ENCODE measurements around the gene ABCG8.
A peak's percentile ranks its signal among the peaks of the same experiment; 100 is the strongest.

ABCG8 gene

DNA sequence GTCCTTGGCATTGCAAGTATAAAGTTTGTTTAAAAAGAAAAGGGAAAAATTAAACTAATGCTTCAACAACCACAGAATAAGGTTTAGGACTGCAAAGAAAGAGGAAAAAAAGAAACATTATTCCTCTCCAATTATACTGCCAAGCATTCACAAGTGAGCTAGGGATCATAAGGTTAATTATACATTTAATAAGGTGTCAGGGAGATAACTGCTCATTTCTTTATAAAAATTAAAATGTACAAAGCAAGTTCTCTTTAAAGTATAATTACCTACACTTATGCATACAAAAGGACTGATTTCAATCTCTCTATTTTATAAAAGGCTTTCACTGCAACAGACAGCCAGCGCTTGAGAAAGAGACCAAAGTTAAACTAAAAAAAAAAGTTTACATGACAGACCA is 58.1 kb downstream of the ABCG8 start:
- H2AFZ ChIP-seq (ENCODE audit: low read length), result no peak overlapping the region
- H3K9me2 ChIP-seq (replicated peaks; ENCODE audit: low read depth, low read length), result no peaks in the 10 kb centered on the region
- H3K9me3 ChIP-seq (ENCODE audit: insufficient read depth, low read depth, low read length), result no peaks in the 10 kb centered on the region
- no peaks in the 10 kb centered on the region for H3K79me2 ChIP-seq (ENCODE audit: insufficient read depth, low read length)
- no peaks in the 10 kb centered on the region for H3K4me1 ChIP-seq (ENCODE audit: insufficient read depth, low read length, poor library complexity, severe bottlenecking)
- no peak for TF ChIP-seq EZH2phosphoT487 (IDR thresholded peaks at IDR 0.05; ENCODE audit: borderline replicate concordance)
- TF ChIP-seq, protein P1, sequence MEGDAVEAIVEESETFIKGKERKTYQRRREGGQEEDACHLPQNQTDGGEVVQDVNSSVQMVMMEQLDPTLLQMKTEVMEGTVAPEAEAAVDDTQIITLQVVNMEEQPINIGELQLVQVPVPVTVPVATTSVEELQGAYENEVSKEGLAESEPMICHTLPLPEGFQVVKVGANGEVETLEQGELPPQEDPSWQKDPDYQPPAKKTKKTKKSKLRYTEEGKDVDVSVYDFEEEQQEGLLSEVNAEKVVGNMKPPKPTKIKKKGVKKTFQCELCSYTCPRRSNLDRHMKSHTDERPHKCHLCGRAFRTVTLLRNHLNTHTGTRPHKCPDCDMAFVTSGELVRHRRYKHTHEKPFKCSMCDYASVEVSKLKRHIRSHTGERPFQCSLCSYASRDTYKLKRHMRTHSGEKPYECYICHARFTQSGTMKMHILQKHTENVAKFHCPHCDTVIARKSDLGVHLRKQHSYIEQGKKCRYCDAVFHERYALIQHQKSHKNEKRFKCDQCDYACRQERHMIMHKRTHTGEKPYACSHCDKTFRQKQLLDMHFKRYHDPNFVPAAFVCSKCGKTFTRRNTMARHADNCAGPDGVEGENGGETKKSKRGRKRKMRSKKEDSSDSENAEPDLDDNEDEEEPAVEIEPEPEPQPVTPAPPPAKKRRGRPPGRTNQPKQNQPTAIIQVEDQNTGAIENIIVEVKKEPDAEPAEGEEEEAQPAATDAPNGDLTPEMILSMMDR (conservative IDR thresholded peaks at IDR 0.05; ENCODE audit: low read length), result no peak
- H3K4me2 ChIP-seq (ENCODE audit: low read depth, low read length, poor library complexity, severe bottlenecking), result no peak overlapping the region
- no peaks in the 10 kb centered on the region for H3F3A ChIP-seq (ENCODE audit: low read depth)
- peaks cover 93% of the 10 kb centered on the region for H3K36me3 ChIP-seq (ENCODE audit: insufficient read depth, low read length)
- no peaks in the 10 kb centered on the region for H3K27me3 ChIP-seq (ENCODE audit: insufficient read depth, low read length, poor library complexity, severe bottlenecking)
- no peak overlapping the region for H3K4me3 ChIP-seq (ENCODE audit: low read length, poor library complexity, severe bottlenecking)
- H3K9ac ChIP-seq (ENCODE audit: low read depth, low read length, poor library complexity, severe bottlenecking), result no peak overlapping the region
- H4K20me1 ChIP-seq (ENCODE audit: insufficient read depth, low read length, poor library complexity, severe bottlenecking), result no peaks in the 10 kb centered on the region

DNA sequence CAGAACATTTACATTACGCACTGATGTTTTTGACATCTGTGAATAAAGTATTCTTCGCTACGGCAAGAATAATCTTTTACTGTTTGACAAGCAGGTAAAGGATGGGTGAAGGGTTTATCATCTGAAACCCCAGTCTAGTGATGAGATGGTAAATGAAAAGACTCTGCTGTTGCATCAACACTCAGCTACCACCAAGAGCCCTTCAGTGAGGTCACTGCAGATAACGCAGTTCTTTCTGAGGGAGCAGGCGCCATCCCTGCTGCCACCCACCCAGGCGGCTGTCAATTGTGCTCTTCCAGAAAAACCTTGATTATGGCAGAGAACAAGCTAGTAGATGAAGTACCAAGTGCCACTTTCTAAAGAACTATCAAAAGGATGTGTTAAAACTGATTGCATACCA is 58.7 kb downstream of the ABCG8 start:
- Histone ChIP-seq H3K9me2 (replicated peaks; ENCODE audit: low read depth, low read length) (no peaks in the 10 kb centered on the region), H4K20me1 (ENCODE audit: insufficient read depth, low read length, poor library complexity, severe bottlenecking) (no peaks in the 10 kb centered on the region), H3K79me2 (ENCODE audit: insufficient read depth, low read length) (no peaks in the 10 kb centered on the region), H3F3A (ENCODE audit: low read depth) (no peaks in the 10 kb centered on the region), H3K27me3 (ENCODE audit: insufficient read depth, low read length, poor library complexity, severe bottlenecking) (no peaks in the 10 kb centered on the region), H3K9me3 (ENCODE audit: insufficient read depth, low read depth, low read length) (no peaks in the 10 kb centered on the region), H3K36me3 (ENCODE audit: insufficient read depth, low read length) (peaks cover 87% of the 10 kb centered on the region), H3K9ac (ENCODE audit: low read depth, low read length, poor library complexity, severe bottlenecking) (no peak overlapping the region), H2AFZ (ENCODE audit: low read length) (no peak overlapping the region), H3K4me3 (ENCODE audit: low read length, poor library complexity, severe bottlenecking) (no peak overlapping the region), H3K4me2 (ENCODE audit: low read depth, low read length, poor library complexity, severe bottlenecking) (no peak overlapping the region), H3K4me1 (ENCODE audit: insufficient read depth, low read length, poor library complexity, severe bottlenecking) (no peaks in the 10 kb centered on the region)
- TF ChIP-seq, protein P1 (conservative IDR thresholded peaks at IDR 0.05; ENCODE audit: low read length), result no peak
- TF ChIP-seq EZH2phosphoT487 (IDR thresholded peaks at IDR 0.05; ENCODE audit: borderline replicate concordance), result no peak

DNA sequence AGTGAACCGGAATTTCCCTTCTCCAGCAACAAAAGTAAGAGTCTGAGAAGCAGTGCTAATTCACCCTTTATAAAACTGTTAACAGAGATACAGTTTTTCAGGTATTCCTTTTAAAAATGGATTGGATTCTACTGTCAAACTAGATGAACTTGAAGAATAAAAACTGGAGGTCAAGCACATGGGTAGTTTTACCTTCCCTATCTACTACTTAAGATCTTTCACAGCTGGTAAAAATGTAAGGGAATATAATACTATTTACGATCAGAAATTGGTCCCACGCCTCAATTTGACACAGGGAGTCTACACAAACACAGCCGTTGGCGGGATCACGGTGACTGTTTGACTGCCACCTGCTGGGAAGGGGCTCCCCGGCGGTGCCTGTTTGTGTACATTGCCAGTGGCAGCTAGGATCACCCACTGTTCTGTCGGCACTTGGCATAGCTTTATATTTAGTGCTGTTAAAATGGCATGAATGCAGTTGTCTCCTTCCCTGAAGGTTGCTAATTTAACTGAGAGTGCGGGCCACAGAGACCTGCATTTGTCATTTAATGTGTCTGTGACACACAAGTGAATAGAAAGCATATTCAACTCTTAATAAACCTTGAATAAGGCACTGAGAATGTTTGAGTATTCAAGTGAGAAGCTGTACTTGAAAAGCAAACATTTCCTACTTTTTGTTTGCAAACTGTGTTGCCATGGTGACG is 59.5 kb downstream of the ABCG8 start:
- Histone ChIP-seq H3K9ac (ENCODE audit: low read depth, low read length, poor library complexity, severe bottlenecking) (no peak overlapping the region), H2AFZ (ENCODE audit: low read length) (no peak overlapping the region), H3K4me2 (ENCODE audit: low read depth, low read length, poor library complexity, severe bottlenecking) (no peak overlapping the region), H3K9me3 (ENCODE audit: insufficient read depth, low read depth, low read length) (no peaks in the 10 kb centered on the region), H3K79me2 (ENCODE audit: insufficient read depth, low read length) (no peaks in the 10 kb centered on the region), H3K27me3 (ENCODE audit: insufficient read depth, low read length, poor library complexity, severe bottlenecking) (no peaks in the 10 kb centered on the region), H3F3A (ENCODE audit: low read depth) (no peaks in the 10 kb centered on the region), H4K20me1 (ENCODE audit: insufficient read depth, low read length, poor library complexity, severe bottlenecking) (no peaks in the 10 kb centered on the region), H3K4me3 (ENCODE audit: low read length, poor library complexity, severe bottlenecking) (no peak overlapping the region), H3K9me2 (replicated peaks; ENCODE audit: low read depth, low read length) (no peaks in the 10 kb centered on the region), H3K36me3 (ENCODE audit: insufficient read depth, low read length) (peaks cover 79% of the 10 kb centered on the region), H3K4me1 (ENCODE audit: insufficient read depth, low read length, poor library complexity, severe bottlenecking) (no peaks in the 10 kb centered on the region)
- TF ChIP-seq, protein P1 (conservative IDR thresholded peaks at IDR 0.05; ENCODE audit: low read length), result peak; percentile 30; the same call in 1 of the 2 replicates
- no peak for TF ChIP-seq EZH2phosphoT487 (IDR thresholded peaks at IDR 0.05; ENCODE audit: borderline replicate concordance)

All from Loucy (cell line).